Lower lobe of right lung (tissue), 2 donors: ENCODE data around the gene GABRP. TPM values are rescaled to one million over a fixed set of nuclear protein-coding genes. Genes with fewer than 3 reads are reported as not detected.
"Not testable (repeated sequence)": the region's sequence is repeated elsewhere in the genome, so short reads cannot be mapped to it uniquely, and the experiment has no call there.

ENCODE experiments used
- ATAC-seq, 2 donors: fragments of 200-7000 bp; cut with Tn5 transposase; one replicate each; pipeline ENCODE4 v1.9.1; 2020 to 2022; ENCODE audit warnings: mild to moderate bottlenecking in 2 of 2, moderate library complexity in 2 of 2
- DNase-seq: peaks from one replicate; pipeline ENCODE4 v3.0.0-alpha.2; 2020
- H3K27ac ChIP-seq: fragments of 200-600 bp; one replicate; pipeline ENCODE4 v1.8.0; 2022
- H3K27me3 ChIP-seq: fragments of 200-600 bp; one replicate; pipeline ENCODE4 v1.8.0; 2022; ENCODE audit warnings: low read depth
- H3K36me3 ChIP-seq: fragments of 200-600 bp; one replicate; pipeline ENCODE4 v1.8.0; 2022; ENCODE audit warnings: mild to moderate bottlenecking
- H3K4me1 ChIP-seq: fragments of 200-600 bp; one replicate; pipeline ENCODE4 v1.8.0; 2022
- H3K4me3 ChIP-seq: fragments of 200-600 bp; one replicate; pipeline ENCODE4 v1.8.0; 2022; ENCODE audit warnings: mild to moderate bottlenecking
- H3K9me3 ChIP-seq: fragments of 200-600 bp; one replicate; pipeline ENCODE4 v1.8.0; 2022
- intact Hi-C: fragments of 100-400 bp; cut with DNase I; formaldehyde crosslinking; loops from one replicate; pipeline ENCODE4 v1.11.0; 2022
- total RNA-seq: library from RNA; stranded (reverse); fragmentation: NEBNext Ultra II Directional; extraction: Animal tissue kit (Norgen Biotek cat#: 25700); gene quantifications from one replicate; pipeline ENCODE4 v1.2.1, GENCODE V29; 2021
- TF ChIP-seq, protein P1 (sequence below): fragments of 200-600 bp; IDR thresholded peaks from one replicate; pipeline ENCODE4 v1.8.0; 2022; ENCODE audit warnings: antibody characterized with exemption, mild to moderate bottlenecking
- donor health status: DM: no; HTN: yes; CAD: no; lungs with severe emphysema.

Gene GABRP
- total RNA-seq, 1 donor from 2014 or later, result 0.38 TPM

- TF ChIP-seq, protein P1, sequence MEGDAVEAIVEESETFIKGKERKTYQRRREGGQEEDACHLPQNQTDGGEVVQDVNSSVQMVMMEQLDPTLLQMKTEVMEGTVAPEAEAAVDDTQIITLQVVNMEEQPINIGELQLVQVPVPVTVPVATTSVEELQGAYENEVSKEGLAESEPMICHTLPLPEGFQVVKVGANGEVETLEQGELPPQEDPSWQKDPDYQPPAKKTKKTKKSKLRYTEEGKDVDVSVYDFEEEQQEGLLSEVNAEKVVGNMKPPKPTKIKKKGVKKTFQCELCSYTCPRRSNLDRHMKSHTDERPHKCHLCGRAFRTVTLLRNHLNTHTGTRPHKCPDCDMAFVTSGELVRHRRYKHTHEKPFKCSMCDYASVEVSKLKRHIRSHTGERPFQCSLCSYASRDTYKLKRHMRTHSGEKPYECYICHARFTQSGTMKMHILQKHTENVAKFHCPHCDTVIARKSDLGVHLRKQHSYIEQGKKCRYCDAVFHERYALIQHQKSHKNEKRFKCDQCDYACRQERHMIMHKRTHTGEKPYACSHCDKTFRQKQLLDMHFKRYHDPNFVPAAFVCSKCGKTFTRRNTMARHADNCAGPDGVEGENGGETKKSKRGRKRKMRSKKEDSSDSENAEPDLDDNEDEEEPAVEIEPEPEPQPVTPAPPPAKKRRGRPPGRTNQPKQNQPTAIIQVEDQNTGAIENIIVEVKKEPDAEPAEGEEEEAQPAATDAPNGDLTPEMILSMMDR, result no peak
- intact Hi-C loops, result no loop called here
- no peaks in the 10 kb centered on the region for H3K27me3 ChIP-seq
- no peak for DNase-seq
- no peak overlapping the region for H3K27ac ChIP-seq
- H3K36me3 ChIP-seq, result no peaks in the 10 kb centered on the region
- H3K9me3 ChIP-seq, result no peaks in the 10 kb centered on the region
- no peak overlapping the region for H3K4me3 ChIP-seq
- peaks cover 21% of the 10 kb centered on the region for H3K4me1 ChIP-seq
- ATAC-seq, result no peak
These were observed 23.4 kb upstream of the GABRP start for GRCh38 chr5:170760113-170760512.

DNA sequence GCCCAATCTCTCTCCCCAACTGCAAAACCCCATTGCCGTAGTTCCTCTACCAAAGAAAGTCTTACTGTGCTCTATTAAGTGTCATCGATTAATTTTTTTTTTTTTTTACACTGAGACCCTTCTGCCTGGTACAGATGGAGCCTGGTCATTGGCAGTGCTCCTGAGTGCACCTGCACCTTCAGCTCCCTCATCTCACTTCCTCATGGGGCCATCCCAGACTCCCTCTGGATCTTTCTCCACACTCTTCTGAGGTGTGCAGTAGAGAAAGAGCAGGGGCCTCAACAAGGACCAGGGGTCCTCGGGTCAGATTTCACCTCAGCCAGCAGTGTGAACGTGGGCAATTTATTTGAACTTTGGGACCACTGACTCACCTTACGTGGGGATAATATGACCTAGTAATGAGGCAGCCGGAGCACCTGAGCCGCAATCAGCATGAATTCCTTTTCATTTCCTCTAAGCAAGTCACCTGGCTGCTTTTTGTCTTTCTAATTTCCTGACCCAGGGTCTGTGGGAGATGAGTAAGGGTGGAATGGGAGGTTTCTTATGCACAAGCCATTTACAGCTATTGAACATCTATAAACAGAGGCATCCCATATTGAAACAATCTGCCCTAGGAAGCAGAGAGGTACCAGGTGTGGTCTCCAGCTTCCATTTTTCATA, 22.3 kb upstream of the GABRP start:
- no peaks in the 10 kb centered on the region for H3K9me3 ChIP-seq
- H3K36me3 ChIP-seq, result no peaks in the 10 kb centered on the region
- intact Hi-C loops, result no loop called here
- H3K4me1 ChIP-seq, result peaks cover 14% of the 10 kb centered on the region
- TF ChIP-seq, protein P1, result no peak
- no peak overlapping the region for H3K27ac ChIP-seq
- ATAC-seq, result no peak
- DNase-seq, result no peak
- H3K27me3 ChIP-seq, result no peaks in the 10 kb centered on the region
- H3K4me3 ChIP-seq, result no peak overlapping the region

- Histone ChIP-seq H3K4me1 (peaks cover 9% of the 10 kb centered on the region), H3K27me3 (no peaks in the 10 kb centered on the region), H3K9me3 (no peaks in the 10 kb centered on the region), H3K27ac (no peak overlapping the region), H3K36me3 (no peaks in the 10 kb centered on the region), H3K4me3 (no peak overlapping the region)
- ATAC-seq (no peak), DNase-seq (no peak)
- TF ChIP-seq, protein P1, result no peak
- intact Hi-C loops, result no loop called here
These were observed 21.8 kb upstream of the GABRP start for GRCh38 chr5:170761708-170762066.

- DNase-seq, H3K27me3 ChIP-seq, ATAC-seq, H3K9me3 ChIP-seq, H3K27ac ChIP-seq, H3K36me3 ChIP-seq, H3K4me3 ChIP-seq, H3K4me1 ChIP-seq, intact Hi-C loops: not testable (repeated sequence)
These were observed 21.2 kb upstream of the GABRP start for GRCh38 chr5:170762298-170762697.

GRCh38 chr5:170765868-170766267, 17.7 kb upstream of the GABRP start:
- DNase-seq, ATAC-seq, intact Hi-C loops, H3K27ac ChIP-seq, H3K4me3 ChIP-seq, H3K9me3 ChIP-seq, H3K27me3 ChIP-seq, H3K4me1 ChIP-seq, H3K36me3 ChIP-seq: not testable (repeated sequence)

GRCh38 chr5:170769246-170769645, 14.3 kb upstream of the GABRP start:
- H3K4me1 ChIP-seq, result no peaks in the 10 kb centered on the region
- no peak overlapping the region for H3K27ac ChIP-seq
- no peaks in the 10 kb centered on the region for H3K36me3 ChIP-seq
- no peaks in the 10 kb centered on the region for H3K9me3 ChIP-seq
- TF ChIP-seq, protein P1, result no peak
- H3K27me3 ChIP-seq, result no peaks in the 10 kb centered on the region
- H3K4me3 ChIP-seq, result no peak overlapping the region
- intact Hi-C loops, result no loop called here
- DNase-seq (no peak), ATAC-seq (no peak)
